A673 (cell line): ENCODE data around the gene SARNP.

Source experiments
- EZH2 ChIP-seq: fragments of 200-600 bp; sonication (generic); IDR thresholded peaks from 2 replicates; pipeline ENCODE4 v1.6.1; 2017; ENCODE audit warnings: borderline replicate concordance, low read depth, mild to moderate bottlenecking, mixed read lengths, antibody characterized with exemption, low read length; ENCODE audit not compliant: poor library complexity, severe bottlenecking
- TF ChIP-seq, protein P1 (sequence below): fragments of 300-800, 200-600 bp; sonication (generic); conservative IDR thresholded peaks from 2 replicates; pipeline ENCODE4 v1.5.1; 2017; ENCODE audit warnings: low read depth, mild to moderate bottlenecking, antibody characterized with exemption, low read length, moderate library complexity, mixed read lengths

DNA sequence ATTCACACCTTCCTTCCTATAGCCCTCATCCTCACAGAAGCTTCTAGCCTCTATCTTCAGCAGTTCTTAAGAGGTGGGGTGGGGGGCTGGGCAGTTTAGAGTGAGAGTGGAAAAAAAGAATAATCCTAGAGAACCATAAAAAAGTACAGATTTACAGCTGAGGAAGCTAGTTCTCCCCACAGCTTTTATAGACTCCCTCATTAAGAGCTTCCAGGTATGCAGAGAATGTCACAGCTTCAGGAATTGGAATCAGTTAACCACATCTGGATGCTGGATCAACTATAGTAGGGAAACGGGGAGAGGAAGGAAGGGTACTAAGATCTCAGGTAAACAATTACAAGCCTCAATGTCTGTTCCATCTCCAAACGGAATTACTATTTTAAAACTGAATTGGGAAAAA lies 62.3 kb downstream of the SARNP start:
- TF ChIP-seq EZH2 = no peak
- TF ChIP-seq, protein P1, sequence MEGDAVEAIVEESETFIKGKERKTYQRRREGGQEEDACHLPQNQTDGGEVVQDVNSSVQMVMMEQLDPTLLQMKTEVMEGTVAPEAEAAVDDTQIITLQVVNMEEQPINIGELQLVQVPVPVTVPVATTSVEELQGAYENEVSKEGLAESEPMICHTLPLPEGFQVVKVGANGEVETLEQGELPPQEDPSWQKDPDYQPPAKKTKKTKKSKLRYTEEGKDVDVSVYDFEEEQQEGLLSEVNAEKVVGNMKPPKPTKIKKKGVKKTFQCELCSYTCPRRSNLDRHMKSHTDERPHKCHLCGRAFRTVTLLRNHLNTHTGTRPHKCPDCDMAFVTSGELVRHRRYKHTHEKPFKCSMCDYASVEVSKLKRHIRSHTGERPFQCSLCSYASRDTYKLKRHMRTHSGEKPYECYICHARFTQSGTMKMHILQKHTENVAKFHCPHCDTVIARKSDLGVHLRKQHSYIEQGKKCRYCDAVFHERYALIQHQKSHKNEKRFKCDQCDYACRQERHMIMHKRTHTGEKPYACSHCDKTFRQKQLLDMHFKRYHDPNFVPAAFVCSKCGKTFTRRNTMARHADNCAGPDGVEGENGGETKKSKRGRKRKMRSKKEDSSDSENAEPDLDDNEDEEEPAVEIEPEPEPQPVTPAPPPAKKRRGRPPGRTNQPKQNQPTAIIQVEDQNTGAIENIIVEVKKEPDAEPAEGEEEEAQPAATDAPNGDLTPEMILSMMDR = no peak
